Activated CD4-positive, alpha-beta T cell treated with anti-CD3 and anti-CD28 coated beads, Interleukin-2, amount 10 ng/mL, durations not matched to agents 7 days and 5 days (primary cell): ENCODE data around the gene CYP39A1. TPM values are rescaled to one million over a fixed set of nuclear protein-coding genes. Genes with fewer than 3 reads are reported as not detected.

Source experiments
- total RNA-seq, 2 experiments: library from RNA; stranded (reverse); gene quantifications; one replicate each; pipeline ENCODE4 v1.2.3, GENCODE V29; 2021

The CYP39A1 gene
- total RNA-seq, 2 experiments from 2014 or later, result not detected

Other genes with a start within 250 kb of the CYP39A1 start
- gene RCAN2, start 161.4 kb downstream of the CYP39A1 start, total RNA-seq, result under 1 TPM; 0.57 to 0.65 TPM
- not detected for gene SLC25A27, start 157 bp upstream of the CYP39A1 start, total RNA-seq
- gene TDRD6, start 35.1 kb upstream of the CYP39A1 start, total RNA-seq, result not detected
- gene PLA2G7, start 82.6 kb upstream of the CYP39A1 start, total RNA-seq, result not detected
- gene ANKRD66, start 94.1 kb upstream of the CYP39A1 start, total RNA-seq, result not detected
- not detected for gene MEP1A, start 140.6 kb upstream of the CYP39A1 start, total RNA-seq